ENCODE measurements around the gene VDR.

DNA sequence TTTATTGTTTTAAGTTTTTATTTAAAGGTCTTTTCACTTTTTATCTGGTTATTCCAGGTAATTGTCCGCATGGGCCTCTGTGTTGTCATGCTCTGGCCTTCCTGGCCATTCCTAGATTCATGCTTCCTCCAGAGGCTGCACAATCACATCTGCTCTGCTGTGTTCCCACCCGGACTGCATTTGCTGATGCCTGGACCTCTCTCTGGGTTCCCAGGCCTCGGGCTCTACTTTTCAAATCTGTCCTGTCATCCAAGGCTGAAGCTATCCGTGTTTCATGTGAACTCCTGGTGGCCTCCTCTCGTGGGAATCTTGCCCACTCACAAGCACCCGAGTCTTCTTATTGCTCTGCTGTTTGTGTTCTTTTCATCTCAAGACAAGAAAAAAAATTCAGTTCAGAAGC is 16.1 kb upstream of the VDR start:
- TF ChIP-seq SIN3A (IDR thresholded peaks at IDR 0.05; ENCODE audit: borderline replicate concordance, insufficient read depth, low read length) (no peak), TAF1 (IDR thresholded peaks at IDR 0.05; ENCODE audit: borderline replicate concordance, insufficient read depth, low read length) (no peak), POLR2AphosphoS5 (IDR thresholded peaks at IDR 0.05; ENCODE audit: low read depth, low read length) (no peak), FOXP2 (optimal IDR thresholded peaks at IDR 0.05; ENCODE audit: borderline replicate concordance, extremely low read depth, extremely low read length, insufficient read depth) (no peak)
